Left renal pelvis (tissue), 4 donors: ENCODE data around the gene ARHGEF3. TPM values are rescaled to one million over a fixed set of nuclear protein-coding genes. Genes with fewer than 3 reads are reported as not detected.
"Not testable (repeated sequence)": the region's sequence is repeated elsewhere in the genome, so short reads cannot be mapped to it uniquely, and the experiment has no call there.

ENCODE experiments used
- DNase-seq, 4 donors: peaks; one replicate each; pipeline ENCODE4 v3.0.0-alpha.2; 2013; ENCODE audit warnings: low read depth in 4 of 4, low spot score in 3 of 4
- polyA plus RNA-seq, 4 donors: library from polyadenylated mRNA; unstranded; fragments of 120-200 nt; gene quantifications; one replicate each; pipeline ENCODE4 v1.2.1, GENCODE V29; 2013; ENCODE audit not compliant: insufficient read length in 4 of 4

The ARHGEF3 gene
- polyA plus RNA-seq, 4 donors = 20.5 to 86.1 (median 78.7) TPM

GRCh38 chr3:56744016-56744415, 57.7 kb downstream of the ARHGEF3 start:
- no peak for DNase-seq

GRCh38 chr3:56742887-56743286, 58.9 kb downstream of the ARHGEF3 start:
- DNase-seq = no peak

GRCh38 chr3:56739036-56739435, 62.7 kb downstream of the ARHGEF3 start:
- DNase-seq = no peak

- no peak for DNase-seq
These were observed 64.7 kb downstream of the ARHGEF3 start for GRCh38 chr3:56737006-56737405.

GRCh38 chr3:56732109-56732508, 69.6 kb downstream of the ARHGEF3 start:
- DNase-seq = no peak

- no peak for DNase-seq
These were observed 76.6 kb downstream of the ARHGEF3 start for GRCh38 chr3:56725175-56725574.

GRCh38 chr3:56724676-56725075, 77.1 kb downstream of the ARHGEF3 start:
- DNase-seq = peak in 2 of 4 donors; percentile 22 to 24

- DNase-seq = peak in 2 of 4 donors; percentile 12 to 33
These were observed 80.9 kb downstream of the ARHGEF3 start for GRCh38 chr3:56720849-56721248.

GRCh38 chr3:56718809-56719208, 82.9 kb downstream of the ARHGEF3 start:
- DNase-seq = not testable (repeated sequence)

GRCh38 chr3:56711344-56711743, 90.4 kb downstream of the ARHGEF3 start:
- no peak for DNase-seq

GRCh38 chr3:56707412-56707811, 94.3 kb downstream of the ARHGEF3 start:
- DNase-seq = not testable (repeated sequence)

- no peak for DNase-seq
These were observed 95.1 kb downstream of the ARHGEF3 start for GRCh38 chr3:56706629-56707028.

GRCh38 chr3:56704706-56705105, 97.0 kb downstream of the ARHGEF3 start:
- no peak for DNase-seq

GRCh38 chr3:56702490-56703315, 99.0 kb downstream of the ARHGEF3 start:
- DNase-seq = peak; percentile 52 to 64 (median 58)

- no peak for DNase-seq
These were observed 101.6 kb downstream of the ARHGEF3 start for GRCh38 chr3:56700151-56700550.

GRCh38 chr3:56694867-56695683, 106.7 kb downstream of the ARHGEF3 start:
- no peak for DNase-seq

- DNase-seq = no peak
These were observed 108.0 kb downstream of the ARHGEF3 start for GRCh38 chr3:56693750-56694149.

- not testable (repeated sequence) for DNase-seq
These were observed 109.0 kb downstream of the ARHGEF3 start for GRCh38 chr3:56692520-56693433.

GRCh38 chr3:56692001-56692365, 109.8 kb downstream of the ARHGEF3 start:
- DNase-seq = not testable (repeated sequence)

- DNase-seq = no peak
These were observed 110.4 kb downstream of the ARHGEF3 start for GRCh38 chr3:56691165-56692000.
